Keratinocyte (primary cell): ENCODE results near the gene MRPS23. TPM values are rescaled to one million over a fixed set of nuclear protein-coding genes. Genes with fewer than 3 reads are reported as not detected.

Source experiments
- DNase-seq: peaks from one replicate; pipeline ENCODE4 v3.0.0-alpha.2; 2011; ENCODE audit warnings: low read depth, missing footprints, low spot score
- FAIRE-seq: peaks from 2 replicates; lab custom pipeline; 2011; peaks lifted over from hg19 to GRCh38; lab: Jason Lieb, UNC
- H2AFZ ChIP-seq: 2 replicates; pipeline ENCODE4 v1.6.0; 2012; ENCODE audit warnings: low read length, control low read depth, inconsistent platforms; ENCODE audit not compliant: control insufficient read depth
- H3K27ac ChIP-seq: 2 replicates; pipeline ENCODE4 v1.5.1; 2011; ENCODE audit warnings: low read length; ENCODE audit not compliant: control insufficient read depth, insufficient read depth
- H3K27me3 ChIP-seq: 3 replicates; pipeline ENCODE4 v1.6.0; 2011; ENCODE audit warnings: low read length; ENCODE audit not compliant: control insufficient read depth, insufficient read depth; ENCODE audit errors: extremely low read depth
- H3K36me3 ChIP-seq, 2 experiments: 2 replicates in 1 of 2; 3 replicates in 1 of 2; pipeline ENCODE4 v1.5.1; 2011; ENCODE audit warnings: low read length in 2 of 2, mild to moderate bottlenecking in 1 of 2; ENCODE audit not compliant: control insufficient read depth in 2 of 2, insufficient read depth in 2 of 2; ENCODE audit errors: extremely low read depth in 1 of 2
- H3K4me1 ChIP-seq: 3 replicates; pipeline ENCODE4 v1.5.1; 2011; ENCODE audit warnings: low read length; ENCODE audit not compliant: control insufficient read depth, insufficient read depth; ENCODE audit errors: extremely low read depth
- H3K4me2 ChIP-seq: 3 replicates; pipeline ENCODE4 v1.6.0; 2011; ENCODE audit warnings: low read depth, low read length; ENCODE audit not compliant: control insufficient read depth, insufficient read depth; ENCODE audit errors: extremely low read depth
- H3K4me3 ChIP-seq, 3 experiments: fragments of 200-600 bp in 1 of 3; sonication (generic) in 1 of 3; 2 replicates in 2 of 3; 3 replicates in 1 of 3; pipeline ENCODE4 v1.5.1; 2011 to 2016; ENCODE audit warnings: low read length in 3 of 3, mild to moderate bottlenecking in 3 of 3, control low read depth in 2 of 3, inconsistent platforms in 1 of 3, low read depth in 1 of 3, mixed read lengths in 1 of 3, mixed run types in 1 of 3, moderate library complexity in 1 of 3; ENCODE audit not compliant: control insufficient read depth in 2 of 3, insufficient read depth in 2 of 3; ENCODE audit errors: extremely low read depth in 1 of 3
- H3K79me2 ChIP-seq: 2 replicates; pipeline ENCODE4 v1.6.0; 2012; ENCODE audit warnings: low read length; ENCODE audit not compliant: control insufficient read depth, insufficient read depth
- H3K9ac ChIP-seq: 3 replicates; pipeline ENCODE4 v1.6.0; 2011; ENCODE audit warnings: low read length; ENCODE audit not compliant: control insufficient read depth, insufficient read depth; ENCODE audit errors: extremely low read depth
- H3K9me1 ChIP-seq: 3 replicates; pipeline ENCODE4 v1.6.0; 2011; ENCODE audit warnings: low read length; ENCODE audit not compliant: control insufficient read depth, insufficient read depth; ENCODE audit errors: extremely low read depth
- H3K9me3 ChIP-seq: 2 replicates; pipeline ENCODE4 v1.5.1; 2012; ENCODE audit warnings: low read depth, low read length; ENCODE audit not compliant: control insufficient read depth
- H4K20me1 ChIP-seq: 3 replicates; pipeline ENCODE4 v1.6.0; 2011; ENCODE audit warnings: low read length; ENCODE audit not compliant: control insufficient read depth, insufficient read depth; ENCODE audit errors: extremely low read depth
- EZH2 ChIP-seq: IDR thresholded peaks from one replicate; pipeline ENCODE4 v1.6.1; 2012; ENCODE audit warnings: inconsistent platforms, mild to moderate bottlenecking, low read length, moderate library complexity
- dilution Hi-C: fragments of 300-500 bp; cut with MboI; formaldehyde crosslinking; loops from one replicate; pipeline ENCODE4 v1.7.0; 2020; ENCODE audit warnings: low sequenced_read_pairs; ENCODE audit not compliant: extremely low pct_ligation_motif_present
- polyA plus RNA-seq, 5 experiments: library from polyadenylated mRNA; depleted of rRNA in 3 of 5; stranded (reverse) in 3 of 5; stranded (forward) in 1 of 5; unstranded in 1 of 5; fragments of >200 nt; gene quantifications; 1 replicate in 1 of 5; 2 replicates in 3 of 5; 3 replicates in 1 of 5; pipeline versions ENCODE4 v1.2.1 to v1.2.3, GENCODE V29; 2011 to 2012; ENCODE audit warnings: missing spikeins in 2 of 5, low read depth in 1 of 5, low replicate concordance in 1 of 5
- TF ChIP-seq, protein P1 (sequence below), 3 experiments: IDR thresholded peaks in 1 of 3; conservative IDR thresholded peaks in 1 of 3; optimal IDR thresholded peaks in 1 of 3; 2 replicates in 2 of 3; 3 replicates in 1 of 3; pipeline versions ENCODE3 to v1.5.1; 2011; ENCODE audit warnings: low read length in 3 of 3, mild to moderate bottlenecking in 3 of 3, moderate library complexity in 2 of 3, control low read depth in 1 of 3, inconsistent platforms in 1 of 3; ENCODE audit not compliant: insufficient read depth in 2 of 3; ENCODE audit errors: extremely low read depth in 1 of 3

Gene MRPS23
- polyA plus RNA-seq, 1 donor (not counting 4 experiments of a cell fraction or from before 2014, with no cell fraction given) = 57.3 TPM

GRCh38 chr17:57881783-57882351, 32.0 kb upstream of the MRPS23 start:
- Histone ChIP-seq H3K79me2 (no peaks in the 10 kb centered on the region), H3K27me3 (no peaks in the 10 kb centered on the region), H2AFZ (no peak overlapping the region), H3K9me1 (no peaks in the 10 kb centered on the region), H3K4me3 (no peak overlapping the region), H3K4me2 (no peak overlapping the region), H3K9ac (no peak overlapping the region), H3K9me3 (no peaks in the 10 kb centered on the region), H3K36me3 (peaks cover 0 to 6% of the 10 kb centered on the region in 2 experiments), H4K20me1 (no peaks in the 10 kb centered on the region), H3K27ac (no peak overlapping the region), H3K4me1 (peaks cover 32% of the 10 kb centered on the region)
- dilution Hi-C loops = no loop called here
- no peak for DNase-seq
- no peak for FAIRE-seq
- no peak for TF ChIP-seq EZH2
- TF ChIP-seq, protein P1, sequence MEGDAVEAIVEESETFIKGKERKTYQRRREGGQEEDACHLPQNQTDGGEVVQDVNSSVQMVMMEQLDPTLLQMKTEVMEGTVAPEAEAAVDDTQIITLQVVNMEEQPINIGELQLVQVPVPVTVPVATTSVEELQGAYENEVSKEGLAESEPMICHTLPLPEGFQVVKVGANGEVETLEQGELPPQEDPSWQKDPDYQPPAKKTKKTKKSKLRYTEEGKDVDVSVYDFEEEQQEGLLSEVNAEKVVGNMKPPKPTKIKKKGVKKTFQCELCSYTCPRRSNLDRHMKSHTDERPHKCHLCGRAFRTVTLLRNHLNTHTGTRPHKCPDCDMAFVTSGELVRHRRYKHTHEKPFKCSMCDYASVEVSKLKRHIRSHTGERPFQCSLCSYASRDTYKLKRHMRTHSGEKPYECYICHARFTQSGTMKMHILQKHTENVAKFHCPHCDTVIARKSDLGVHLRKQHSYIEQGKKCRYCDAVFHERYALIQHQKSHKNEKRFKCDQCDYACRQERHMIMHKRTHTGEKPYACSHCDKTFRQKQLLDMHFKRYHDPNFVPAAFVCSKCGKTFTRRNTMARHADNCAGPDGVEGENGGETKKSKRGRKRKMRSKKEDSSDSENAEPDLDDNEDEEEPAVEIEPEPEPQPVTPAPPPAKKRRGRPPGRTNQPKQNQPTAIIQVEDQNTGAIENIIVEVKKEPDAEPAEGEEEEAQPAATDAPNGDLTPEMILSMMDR (optimal IDR thresholded peaks at IDR 0.05 in 1 of 3, IDR thresholded peaks at IDR 0.05 in 1 of 3, conservative IDR thresholded peaks at IDR 0.05 in 1 of 3; ENCODE audit: extremely low read depth in 1 of 3, insufficient read depth in 2 of 3, low read length in 3 of 3) = no peak

DNA sequence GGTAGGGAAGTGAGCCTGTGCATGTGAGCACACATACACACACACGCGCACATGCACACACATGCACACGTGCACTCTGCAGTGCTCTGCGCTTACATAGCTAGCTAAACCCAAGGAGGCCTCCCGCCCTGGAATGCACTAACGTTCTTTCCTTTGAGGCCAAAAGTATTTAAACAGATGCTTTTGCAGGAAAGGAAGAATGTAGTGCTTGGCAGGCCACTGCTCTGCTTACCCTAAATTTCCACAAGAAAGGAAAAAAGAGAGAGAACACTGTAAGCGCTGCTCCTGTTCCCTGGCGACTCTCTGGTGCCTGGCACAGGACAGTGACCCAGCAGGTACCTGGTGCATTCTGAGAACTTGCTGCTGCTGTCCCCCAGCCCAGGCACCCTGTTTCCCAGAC, 31.3 kb upstream of the MRPS23 start:
- Histone ChIP-seq H3K27ac (no peak overlapping the region), H3K36me3 (peaks cover 0 to 6% of the 10 kb centered on the region in 2 experiments), H3K4me1 (peaks cover 39% of the 10 kb centered on the region), H4K20me1 (no peaks in the 10 kb centered on the region), H3K79me2 (no peaks in the 10 kb centered on the region), H2AFZ (no peak overlapping the region), H3K4me3 (no peak overlapping the region), H3K4me2 (no peak overlapping the region), H3K9ac (no peak overlapping the region), H3K9me1 (no peaks in the 10 kb centered on the region), H3K9me3 (no peaks in the 10 kb centered on the region), H3K27me3 (no peaks in the 10 kb centered on the region)
- TF ChIP-seq EZH2 = no peak
- TF ChIP-seq, protein P1 (optimal IDR thresholded peaks at IDR 0.05 in 1 of 3, IDR thresholded peaks at IDR 0.05 in 1 of 3, conservative IDR thresholded peaks at IDR 0.05 in 1 of 3; ENCODE audit: extremely low read depth in 1 of 3, insufficient read depth in 2 of 3, low read length in 3 of 3) = no peak
- no peak for DNase-seq
- FAIRE-seq = no peak
- dilution Hi-C loops = no loop called here
